Psoas muscle (tissue), 8 donors: ENCODE data around the gene VCAN. TPM values are rescaled to one million over a fixed set of nuclear protein-coding genes. Genes with fewer than 3 reads are reported as not detected.
"Not testable (repeated sequence)": the region's sequence is repeated elsewhere in the genome, so short reads cannot be mapped to it uniquely, and the experiment has no call there.

Experiments used
- ATAC-seq, 4 donors: fragments of 200-7000 bp; cut with Tn5 transposase; one replicate each; pipeline ENCODE4 v1.9.1; 2020; ENCODE audit warnings: moderate library complexity in 3 of 4, mild to moderate bottlenecking in 2 of 4
- DNase-seq, 2 donors: peaks; one replicate each; pipeline ENCODE4 v3.0.0-alpha.2; 2020
- H3K27ac ChIP-seq: fragments of 200-600 bp; one replicate; pipeline ENCODE4 v1.8.0; 2022
- H3K27me3 ChIP-seq, 3 donors: fragments of 200-600 bp in 1 of 3; one replicate each; pipeline versions ENCODE4 v1.6.1 to v1.8.0; 2013 to 2022; ENCODE audit warnings: low read length in 2 of 3, mild to moderate bottlenecking in 2 of 3, moderate library complexity in 1 of 3; ENCODE audit not compliant: insufficient read depth in 3 of 3
- H3K36me3 ChIP-seq, 2 donors: fragments of 200-600 bp in 1 of 2; one replicate each; pipeline versions ENCODE4 v1.6.1 to v1.8.0; 2013 to 2022; ENCODE audit warnings: low read depth in 1 of 2, mild to moderate bottlenecking in 1 of 2, moderate library complexity in 1 of 2; ENCODE audit not compliant: insufficient read depth in 1 of 2
- H3K4me1 ChIP-seq: fragments of 200-600 bp; one replicate; pipeline ENCODE4 v1.8.0; 2022
- H3K4me3 ChIP-seq: fragments of 200-600 bp; one replicate; pipeline ENCODE4 v1.8.0; 2022; ENCODE audit warnings: mild to moderate bottlenecking
- H3K9me3 ChIP-seq: fragments of 200-600 bp; one replicate; pipeline ENCODE4 v1.8.0; 2022
- WGBS, 3 donors: extraction: QIAGEN DNeasy Blood & Tissue Kit; methylation state at CpG; one replicate each; pipeline versions ENCODE4 v1.1.6 to v1.1.7; 2013; 5-methylcytosine and 5-hydroxymethylcytosine counted together
- intact Hi-C, 2 donors: fragments of 100-400 bp; cut with DNase I; formaldehyde crosslinking; loops; one replicate each; pipeline versions ENCODE4 v1.11.0 to v1.14.2; 2022
- polyA plus RNA-seq, 3 donors: library from polyadenylated mRNA; stranded (reverse); fragments of 200-250 nt; gene quantifications; one replicate each; pipeline ENCODE4 v1.2.3, GENCODE V29; 2013
- total RNA-seq, 4 donors: library from RNA; stranded (reverse); fragmentation: NEBNext Ultra II Directional in 2 of 4; extraction: Animal tissue kit (Norgen Biotek cat#: 25700) in 2 of 4; gene quantifications; one replicate each; pipeline versions ENCODE4 v1.2.1 to v1.2.4, GENCODE V29; 2021 to 2023
- TF ChIP-seq, protein P1 (sequence below): fragments of 200-600 bp; IDR thresholded peaks from one replicate; pipeline ENCODE4 v1.8.0; 2022; ENCODE audit warnings: antibody characterized with exemption
- donor health status: healthy with polysubstance abuse.
- donor health status: DM: no; HTN: no; CAD: no; lungs with moderate emphysema.
- donor health status: Bipolar disorder and iron deficiency.
- donor health status: healthy.
- donor health status: DM: yes; HTN: yes; CAD: no.
- donor health status: DM: no; HTN: no; CAD: no.
- donor health status: DM: no; HTN: no; CAD: no.
- donor health status: DM: yes; HTN: yes; CAD: no.

Gene VCAN
- total and polyA plus RNA-seq, 7 donors: 2.7 to 26.1 (median 8.8) TPM

DNA sequence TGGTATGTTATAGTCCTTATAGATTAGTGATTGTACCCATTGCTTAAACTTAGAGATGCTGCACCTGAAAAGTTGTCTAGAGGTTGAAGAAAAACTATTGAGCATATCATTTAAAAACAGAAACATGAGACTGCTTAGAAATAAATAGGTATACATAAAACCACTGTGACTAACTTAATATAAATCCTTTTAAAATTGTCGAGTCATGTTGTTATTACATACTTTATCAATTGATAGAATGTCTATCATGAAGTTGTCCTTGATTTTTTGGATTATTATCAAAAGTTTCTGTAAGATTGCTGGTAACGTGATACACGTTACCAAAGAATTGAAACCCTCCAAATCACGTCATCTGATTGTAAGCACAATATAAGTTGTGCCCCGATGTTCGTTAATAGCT lies 35.3 kb upstream of the VCAN start:
- Histone ChIP-seq H3K4me3 (no peak overlapping the region), H3K4me1 (no peaks in the 10 kb centered on the region), H3K36me3 (no peaks in the 10 kb centered on the region), H3K9me3 (no peaks in the 10 kb centered on the region), H3K27ac (no peak overlapping the region), H3K27me3 (no peaks in the 10 kb centered on the region)
- no peak for DNase-seq
- TF ChIP-seq, protein P1, sequence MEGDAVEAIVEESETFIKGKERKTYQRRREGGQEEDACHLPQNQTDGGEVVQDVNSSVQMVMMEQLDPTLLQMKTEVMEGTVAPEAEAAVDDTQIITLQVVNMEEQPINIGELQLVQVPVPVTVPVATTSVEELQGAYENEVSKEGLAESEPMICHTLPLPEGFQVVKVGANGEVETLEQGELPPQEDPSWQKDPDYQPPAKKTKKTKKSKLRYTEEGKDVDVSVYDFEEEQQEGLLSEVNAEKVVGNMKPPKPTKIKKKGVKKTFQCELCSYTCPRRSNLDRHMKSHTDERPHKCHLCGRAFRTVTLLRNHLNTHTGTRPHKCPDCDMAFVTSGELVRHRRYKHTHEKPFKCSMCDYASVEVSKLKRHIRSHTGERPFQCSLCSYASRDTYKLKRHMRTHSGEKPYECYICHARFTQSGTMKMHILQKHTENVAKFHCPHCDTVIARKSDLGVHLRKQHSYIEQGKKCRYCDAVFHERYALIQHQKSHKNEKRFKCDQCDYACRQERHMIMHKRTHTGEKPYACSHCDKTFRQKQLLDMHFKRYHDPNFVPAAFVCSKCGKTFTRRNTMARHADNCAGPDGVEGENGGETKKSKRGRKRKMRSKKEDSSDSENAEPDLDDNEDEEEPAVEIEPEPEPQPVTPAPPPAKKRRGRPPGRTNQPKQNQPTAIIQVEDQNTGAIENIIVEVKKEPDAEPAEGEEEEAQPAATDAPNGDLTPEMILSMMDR: no peak
- 94 to 96% (median 95%) methylated on average over 6 of the region's 6 CpGs for WGBS, 3 donors
- no peak for ATAC-seq
- intact Hi-C loops: no loop called here

DNA sequence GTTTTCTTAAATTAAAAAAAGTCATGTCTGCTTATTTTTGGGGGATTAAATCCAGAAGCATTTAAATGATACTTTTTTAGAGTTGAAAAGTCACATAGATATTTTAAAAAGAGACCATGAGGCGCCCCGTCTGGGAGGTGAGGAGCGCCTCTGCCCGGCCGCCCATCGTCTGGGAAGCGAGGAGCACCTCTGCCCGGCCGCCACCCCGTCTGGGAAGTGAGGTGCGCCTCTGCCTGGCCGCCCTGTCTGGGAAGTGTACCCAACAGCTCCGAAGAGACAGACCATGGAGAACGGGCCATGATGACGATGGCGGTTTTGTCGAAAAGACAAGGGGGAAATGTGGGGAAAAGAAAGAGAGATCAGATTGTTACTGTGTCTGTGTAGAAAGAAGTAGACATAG lies 33.8 kb upstream of the VCAN start:
- DNase-seq: not testable (repeated sequence)

DNA sequence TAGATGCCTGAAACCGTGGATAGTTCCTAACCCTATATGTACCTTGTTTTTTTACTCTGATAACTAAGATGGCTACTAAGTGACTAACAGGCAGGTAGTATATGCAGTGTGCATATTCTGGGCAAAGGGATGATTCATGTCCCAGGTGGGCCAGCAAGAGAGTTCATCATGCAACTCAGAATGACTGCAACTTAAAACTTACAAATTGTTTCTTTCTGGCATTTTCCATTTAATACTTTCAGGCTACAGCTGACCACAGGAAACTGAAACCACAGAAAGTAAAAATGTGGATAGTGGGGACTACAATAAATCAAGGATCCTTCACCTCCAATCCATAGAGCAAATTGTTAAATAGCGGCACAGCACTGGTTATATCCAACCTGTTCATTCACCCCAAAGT lies 30.7 kb upstream of the VCAN start:
- TF ChIP-seq, protein P1: no peak
- no peak for ATAC-seq
- no peaks in the 10 kb centered on the region for H3K36me3 ChIP-seq
- no peak overlapping the region for H3K4me3 ChIP-seq
- 77 to 87% (median 86%) methylated on average over 2 of the region's 2 CpGs for WGBS, 3 donors
- H3K9me3 ChIP-seq: no peaks in the 10 kb centered on the region
- H3K27ac ChIP-seq: no peak overlapping the region
- no peaks in the 10 kb centered on the region for H3K27me3 ChIP-seq
- intact Hi-C loops: no loop called here
- DNase-seq: no peak
- no peaks in the 10 kb centered on the region for H3K4me1 ChIP-seq

More for the DNA sequence above, 33.8 kb upstream of the VCAN start:
- intact Hi-C loops, H3K4me3 ChIP-seq, H3K27ac ChIP-seq, H3K4me1 ChIP-seq, H3K36me3 ChIP-seq, H3K9me3 ChIP-seq, ATAC-seq, H3K27me3 ChIP-seq: not testable (repeated sequence)
- WGBS, 3 donors: 95 to 98% (median 97%) methylated on average over 17 of the region's 17 CpGs

DNA sequence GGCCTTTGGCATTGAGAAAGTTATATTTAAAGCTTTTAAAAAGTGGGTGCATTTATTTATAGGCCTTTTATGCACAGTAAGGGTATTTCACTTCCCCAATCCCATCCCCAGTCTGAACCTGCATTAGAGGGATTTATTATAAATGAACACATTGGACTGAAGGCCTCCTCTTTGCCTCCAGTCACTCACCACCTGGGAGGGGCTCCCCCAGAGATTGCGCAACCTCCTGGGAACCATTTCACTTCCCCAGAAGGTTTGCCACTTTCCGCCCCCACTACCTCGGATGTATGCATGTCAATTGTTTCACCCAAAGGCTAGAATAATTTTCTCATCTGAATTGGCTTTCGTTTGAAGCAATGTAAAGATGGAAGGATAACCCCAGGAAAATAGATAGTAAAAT lies 29.8 kb upstream of the VCAN start:
- 87 to 93% (median 87%) methylated on average over 4 of the region's 4 CpGs for WGBS, 3 donors
- H3K27ac ChIP-seq: no peak overlapping the region
- ATAC-seq: no peak
- no peak for DNase-seq
- no peaks in the 10 kb centered on the region for H3K4me1 ChIP-seq
- TF ChIP-seq, protein P1: no peak
- no peaks in the 10 kb centered on the region for H3K36me3 ChIP-seq
- no peak overlapping the region for H3K4me3 ChIP-seq
- intact Hi-C loops: no loop called here
- H3K9me3 ChIP-seq: no peaks in the 10 kb centered on the region
- no peaks in the 10 kb centered on the region for H3K27me3 ChIP-seq

DNA sequence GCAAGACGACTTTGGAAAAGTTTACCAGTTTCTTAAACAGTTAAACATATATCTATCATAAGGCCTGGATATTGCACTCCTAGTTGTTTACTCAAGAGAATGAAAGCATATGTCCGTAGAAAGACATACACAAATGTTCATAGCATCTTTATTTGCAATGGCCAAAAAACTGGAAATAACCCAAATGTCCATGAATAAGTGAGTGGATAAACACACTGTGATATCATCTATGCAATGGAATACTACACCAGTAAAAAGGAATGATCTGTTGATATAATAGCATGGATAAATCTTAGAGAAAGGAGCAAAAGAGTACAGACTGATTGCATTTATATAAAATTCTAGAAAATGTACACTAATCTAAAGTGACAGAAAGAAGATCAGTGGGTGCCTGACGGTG lies 28.0 kb upstream of the VCAN start:
- Histone ChIP-seq H3K4me1 (no peaks in the 10 kb centered on the region), H3K9me3 (no peaks in the 10 kb centered on the region), H3K27ac (no peak overlapping the region), H3K4me3 (no peak overlapping the region), H3K27me3 (no peaks in the 10 kb centered on the region), H3K36me3 (no peaks in the 10 kb centered on the region)
- intact Hi-C loops: no loop called here
- TF ChIP-seq, protein P1: no peak
- ATAC-seq (no peak), DNase-seq (no peak)
- 84 to 93% (median 91%) methylated on average over 3 of the region's 3 CpGs for WGBS, 3 donors
